HG03095 (cell line): Measurements from ENCODE around the gene TP53I3.
"Not testable (repeated sequence)": the region's sequence is repeated elsewhere in the genome, so short reads cannot be mapped to it uniquely, and the experiment has no call there.

Source experiments
- ATAC-seq: cut with Tn5 transposase; IDR thresholded peaks from one replicate; pipeline ENCODE4 v1.9.1; 2021; ENCODE audit warnings: moderate library complexity; ENCODE audit not compliant: unreplicated experiment

Gene TP53I3

DNA sequence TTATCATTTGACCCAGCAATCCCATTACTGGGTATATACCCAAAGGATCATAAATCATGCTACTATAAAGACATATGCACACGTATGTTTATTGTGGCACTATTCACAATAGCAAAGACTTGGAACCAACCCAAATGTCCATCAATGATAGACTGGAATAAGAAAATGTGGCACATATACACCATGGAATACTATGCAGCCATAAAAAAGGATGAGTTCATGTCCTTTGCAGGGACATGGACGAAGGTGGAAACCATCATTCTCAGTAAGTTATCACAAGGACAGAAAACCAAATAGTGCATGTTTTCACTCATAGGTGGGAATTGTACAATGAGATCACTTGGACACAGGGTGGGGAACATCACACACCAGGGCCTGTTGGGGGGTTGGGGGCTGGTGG lies 16.1 kb upstream of the TP53I3 start:
- ATAC-seq, result not testable (repeated sequence)

DNA sequence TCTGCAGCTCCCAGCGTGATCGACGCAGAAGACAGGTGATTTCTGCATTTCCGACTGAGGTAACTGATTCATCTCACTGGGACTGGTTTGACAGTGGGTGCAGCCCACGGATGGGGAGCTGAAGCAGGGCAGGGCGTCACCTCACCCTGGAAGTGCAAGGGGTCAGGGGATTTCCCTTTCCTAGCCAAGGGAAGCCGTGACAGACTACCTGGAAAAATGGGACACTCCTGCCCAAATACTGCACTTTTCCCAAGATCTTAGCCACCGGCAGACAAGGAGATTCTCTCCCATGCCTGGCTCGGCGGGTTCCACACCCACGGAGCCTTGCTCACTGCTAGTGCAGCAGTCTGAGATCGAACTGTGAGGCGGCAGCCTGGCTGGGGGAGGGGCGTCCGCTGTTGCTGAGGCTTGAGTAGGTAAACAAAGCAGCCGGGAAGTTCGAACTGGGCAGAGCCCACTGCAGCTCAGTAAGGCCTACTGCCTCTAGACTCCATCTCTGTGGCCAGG lies 10.6 kb upstream of the TP53I3 start:
- ATAC-seq, result not testable (repeated sequence)

DNA sequence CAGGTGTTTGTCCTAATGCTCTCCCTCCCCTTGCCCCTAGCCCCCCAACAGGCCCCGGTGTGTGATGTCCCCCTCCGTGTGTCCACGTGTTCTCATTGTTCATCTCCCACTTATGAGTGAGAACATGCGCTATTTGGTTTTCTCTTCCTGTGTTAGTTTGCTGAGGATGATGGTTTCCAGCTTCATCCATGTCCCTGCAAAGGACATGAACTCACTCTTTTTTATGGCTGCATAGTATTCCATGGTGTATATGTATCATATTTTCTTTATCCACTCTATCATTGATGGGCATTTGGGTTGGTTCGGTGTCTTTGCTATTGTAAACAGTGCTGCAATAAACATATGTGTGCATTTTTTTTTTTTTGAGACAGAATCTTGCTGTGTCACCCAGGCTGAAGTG lies 8.6 kb upstream of the TP53I3 start:
- not testable (repeated sequence) for ATAC-seq

- no peak for ATAC-seq
These were observed 4.3 kb upstream of the TP53I3 start for GRCh38 chr2:24088821-24089359.

- no peak for ATAC-seq
These were observed 2.4 kb upstream of the TP53I3 start for GRCh38 chr2:24087032-24087431.

- no peak for ATAC-seq
These were observed 1.6 kb upstream of the TP53I3 start for GRCh38 chr2:24086241-24086640.

- no peak for ATAC-seq
These were observed 511 bp upstream of the TP53I3 start for GRCh38 chr2:24085200-24085489.

GRCh38 chr2:24083567-24084385 lies 858 bp downstream of the TP53I3 start:
- peak; percentile 80 for ATAC-seq

GRCh38 chr2:24082787-24083566 lies 1.7 kb downstream of the TP53I3 start:
- ATAC-seq, result no peak

GRCh38 chr2:24080701-24081100 lies 3.9 kb downstream of the TP53I3 start:
- no peak for ATAC-seq

DNA sequence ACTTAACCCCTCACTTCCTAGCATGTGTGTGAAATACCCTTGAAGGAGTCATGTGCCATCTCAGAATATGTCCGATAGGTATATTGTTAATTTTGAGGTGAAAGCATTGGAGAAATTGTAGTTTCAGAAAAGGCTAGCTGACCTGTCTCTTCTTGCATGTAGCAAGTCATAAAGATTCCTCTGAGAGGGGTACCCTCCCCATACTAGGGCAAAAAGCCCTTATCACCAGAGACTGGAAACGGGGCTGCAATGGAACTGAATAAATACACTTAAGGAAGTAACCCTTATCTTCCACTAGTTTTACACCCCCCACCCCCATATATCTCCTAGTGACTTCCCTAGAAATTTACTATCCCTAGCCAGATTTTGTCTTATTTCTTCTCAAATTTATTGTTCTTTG lies 6.8 kb downstream of the TP53I3 start:
- ATAC-seq, result no peak

DNA sequence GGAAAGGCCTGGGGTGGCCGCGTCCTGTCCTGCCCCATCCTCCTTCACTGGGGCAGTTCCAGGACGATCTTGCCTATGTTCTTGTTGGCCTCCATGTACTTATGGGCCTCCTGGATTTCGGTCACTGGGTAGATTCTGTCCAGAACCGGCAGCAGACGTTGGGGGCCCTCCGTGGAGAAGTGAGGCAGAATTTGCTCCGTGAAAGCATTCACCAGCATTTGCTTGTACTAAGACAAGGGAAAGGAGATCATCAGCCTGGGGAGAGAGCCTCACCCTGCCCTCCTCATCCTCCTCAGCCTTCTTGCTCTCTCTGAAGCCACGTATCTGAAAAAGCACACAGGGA lies 7.1 kb downstream of the TP53I3 start:
- ATAC-seq, result no peak

GRCh38 chr2:24076849-24077534 lies 7.6 kb downstream of the TP53I3 start:
- ATAC-seq, result peak; percentile 7

- peak; percentile 94 for ATAC-seq
These were observed 8.5 kb downstream of the TP53I3 start, which contains the start of gene SF3B6 for GRCh38 chr2:24075915-24076848. Gene SF3B6 (minus strand): TSS chr2:24076326. CDS start chr2:24076229, 97 bp downstream.

GRCh38 chr2:24075259-24075658 lies 9.4 kb downstream of the TP53I3 start:
- ATAC-seq, result no peak

- no peak for ATAC-seq
These were observed 10.8 kb downstream of the TP53I3 start for GRCh38 chr2:24073816-24074215.

DNA sequence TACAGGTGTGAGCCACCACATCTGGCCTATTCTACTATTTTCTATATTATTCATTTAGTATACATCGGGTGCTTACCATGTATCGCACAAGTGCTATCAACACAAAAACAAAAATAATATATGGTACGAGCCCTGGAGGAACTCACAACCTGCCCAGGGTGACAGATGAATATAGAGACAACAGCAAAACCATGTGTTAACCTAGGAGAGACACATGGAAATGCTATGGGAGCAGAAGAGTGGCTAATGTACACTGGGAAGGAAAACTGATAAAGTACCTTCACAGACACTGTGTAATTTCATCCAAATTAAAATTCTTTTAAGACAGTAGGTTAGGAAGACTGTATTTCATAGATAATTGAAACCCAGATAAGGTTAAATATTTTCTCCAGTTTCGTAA lies 12.4 kb downstream of the TP53I3 start:
- ATAC-seq, result no peak

- no peak for ATAC-seq
These were observed 19.3 kb downstream of the TP53I3 start for GRCh38 chr2:24065341-24065740.

DNA sequence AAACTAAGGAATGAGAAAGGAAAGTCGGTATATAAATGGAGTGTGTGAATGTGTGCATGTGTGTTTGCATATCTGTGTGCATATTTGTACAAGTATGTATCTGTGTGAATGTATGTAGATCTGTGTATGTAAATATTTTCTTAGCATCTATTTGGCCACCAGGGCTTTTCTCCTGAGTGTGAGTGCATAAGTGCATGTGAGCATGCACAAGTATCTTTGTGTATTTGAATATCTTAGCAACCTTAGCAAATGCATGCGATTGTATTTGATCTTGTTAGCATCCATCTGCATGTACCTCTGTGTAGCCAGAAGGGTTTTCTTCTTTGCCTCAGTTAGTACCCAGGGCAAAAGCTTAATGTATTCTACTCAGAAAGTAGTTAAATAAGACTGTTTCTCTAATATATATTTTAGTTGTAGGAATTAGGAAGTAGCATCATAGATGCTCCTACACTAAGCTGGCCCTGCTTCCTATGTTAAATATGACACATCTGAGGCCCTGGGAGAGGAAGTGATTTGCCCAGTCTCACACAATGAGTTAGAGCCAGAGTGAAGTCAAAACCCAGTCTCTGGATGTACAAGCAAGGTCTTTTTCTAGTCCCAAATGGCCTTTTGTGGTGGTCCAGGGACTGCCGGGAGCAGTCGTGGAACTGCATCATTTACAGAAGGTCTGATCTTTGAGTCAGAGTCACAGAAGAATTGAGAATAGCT lies 25.9 kb downstream of the TP53I3 start:
- no peak for ATAC-seq

DNA sequence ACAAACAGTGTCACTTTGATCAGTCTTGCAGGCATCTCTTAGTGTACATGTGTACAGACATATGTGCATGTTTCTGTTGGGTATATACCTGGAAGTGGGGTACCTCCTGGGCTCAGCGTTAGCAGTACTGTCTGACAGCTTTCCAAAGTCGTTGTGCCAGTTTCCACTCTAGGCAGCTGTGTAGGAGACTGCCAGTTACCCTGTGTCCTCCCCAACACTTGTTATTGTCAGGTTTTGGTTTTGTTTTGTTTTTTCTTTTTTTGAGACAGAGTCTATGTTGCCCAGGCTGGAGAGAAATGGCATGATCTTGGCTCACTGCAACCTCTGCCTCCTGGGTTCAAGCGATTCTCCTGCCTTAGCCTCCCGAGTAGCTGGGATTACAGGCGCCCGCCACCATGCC lies 28.9 kb downstream of the TP53I3 start:
- no peak for ATAC-seq
